NCI-H2081 (cell line): ENCODE data around the gene GLRX3.

Experiments
- DNase-seq, 2 experiments: peaks; one replicate each; lab custom pipeline; 2025; lab: John Stamatoyannopoulos, UW

The GLRX3 gene

DNA sequence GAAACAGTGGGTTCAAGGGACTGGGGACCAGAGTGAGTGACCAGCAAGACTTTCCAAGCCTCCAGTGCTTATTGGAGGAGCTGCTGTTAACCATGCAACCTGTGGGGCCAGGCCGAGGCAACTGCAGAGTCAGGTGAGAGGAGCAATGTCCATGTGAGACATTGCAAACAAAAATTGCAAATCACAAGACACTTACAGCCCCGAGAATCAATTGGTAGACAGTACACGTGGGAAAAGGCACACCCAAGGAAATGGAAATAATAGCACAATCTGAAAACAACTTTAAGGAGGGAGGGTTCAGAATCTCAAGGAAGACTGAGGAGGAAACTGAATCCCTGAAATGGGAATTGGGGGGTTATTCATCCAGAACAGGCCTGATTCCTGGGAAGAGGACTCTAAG lies 72.6 kb downstream of the GLRX3 start:
- DNase-seq, result no peak

DNA sequence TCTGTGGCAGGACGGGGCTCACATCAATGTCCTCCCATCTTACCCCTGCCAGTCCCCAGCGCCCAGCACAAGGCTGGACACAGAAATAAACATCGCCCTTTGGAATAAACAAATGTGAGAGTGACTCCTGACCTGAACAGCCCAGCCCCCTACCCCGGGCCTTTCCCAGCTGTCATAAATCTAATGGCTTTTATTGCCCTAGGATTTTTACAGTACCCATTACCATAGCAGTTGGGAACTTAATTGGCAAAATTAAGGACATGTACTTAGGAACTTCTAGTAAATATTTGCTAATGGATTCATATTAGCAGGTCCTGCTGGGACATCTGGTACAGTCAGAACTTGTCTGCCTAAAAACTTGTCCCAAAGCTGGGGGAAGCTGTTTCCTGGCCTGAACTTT lies 76.6 kb downstream of the GLRX3 start:
- DNase-seq, result no peak

DNA sequence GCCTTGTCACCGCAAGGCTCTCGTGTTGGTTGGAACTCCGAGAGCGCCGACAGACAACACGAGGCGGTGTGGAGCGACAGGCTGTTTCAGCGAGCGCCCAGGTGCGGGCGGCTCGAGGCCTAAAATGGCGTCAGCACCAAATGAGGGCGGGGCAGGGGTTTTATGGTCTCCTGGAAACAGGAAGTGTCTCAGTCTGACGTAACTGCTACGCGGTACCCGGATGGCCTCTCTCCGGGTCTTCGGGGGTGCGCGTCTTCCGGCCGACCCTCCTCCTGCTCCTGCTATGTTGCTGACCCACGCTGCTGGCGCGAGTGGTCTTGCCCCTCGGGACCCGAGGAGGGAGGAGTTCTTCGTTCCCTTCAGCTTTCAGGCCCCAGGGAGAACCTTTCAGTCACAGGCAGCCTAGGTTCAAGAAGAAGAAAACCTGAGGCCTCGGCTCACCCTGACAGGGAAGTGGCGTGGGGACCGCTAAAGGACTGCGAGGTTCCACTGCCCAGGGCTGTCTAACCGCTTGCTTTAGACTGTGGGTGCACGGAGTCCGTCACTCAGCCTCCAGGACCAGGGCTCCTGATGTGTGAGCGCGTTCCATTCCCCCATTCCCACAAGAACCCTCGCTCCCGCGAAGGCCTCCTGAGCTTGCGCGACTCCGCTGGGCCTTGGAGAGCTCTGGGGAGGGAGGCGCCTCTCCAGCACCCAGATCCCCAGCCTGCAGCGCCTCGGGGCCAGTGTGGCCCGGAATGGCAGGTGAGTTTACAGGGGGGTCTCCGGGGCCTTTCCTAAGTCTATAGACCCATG lies 77.3 kb downstream of the GLRX3 start:
- no peak for DNase-seq

DNA sequence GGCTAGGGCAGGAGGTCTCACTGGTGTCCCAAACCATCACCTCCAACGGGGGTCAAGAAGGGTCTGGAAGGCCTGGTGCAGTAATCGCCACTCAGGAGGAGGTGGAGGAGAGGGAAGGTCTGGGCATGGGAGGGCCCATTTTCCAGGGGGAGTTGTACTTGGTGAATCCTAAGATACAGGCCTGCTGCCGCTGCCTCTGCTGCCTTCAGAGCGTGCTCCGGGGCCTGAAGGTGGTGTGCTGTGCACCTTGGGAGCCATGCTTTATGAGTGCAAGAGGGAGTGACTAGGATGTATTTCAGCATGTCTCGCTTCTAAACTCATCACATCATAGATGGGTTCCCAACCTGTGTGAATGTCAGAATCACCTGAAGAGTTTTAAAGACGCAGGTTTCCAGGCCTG lies 78.2 kb downstream of the GLRX3 start:
- no peak for DNase-seq

DNA sequence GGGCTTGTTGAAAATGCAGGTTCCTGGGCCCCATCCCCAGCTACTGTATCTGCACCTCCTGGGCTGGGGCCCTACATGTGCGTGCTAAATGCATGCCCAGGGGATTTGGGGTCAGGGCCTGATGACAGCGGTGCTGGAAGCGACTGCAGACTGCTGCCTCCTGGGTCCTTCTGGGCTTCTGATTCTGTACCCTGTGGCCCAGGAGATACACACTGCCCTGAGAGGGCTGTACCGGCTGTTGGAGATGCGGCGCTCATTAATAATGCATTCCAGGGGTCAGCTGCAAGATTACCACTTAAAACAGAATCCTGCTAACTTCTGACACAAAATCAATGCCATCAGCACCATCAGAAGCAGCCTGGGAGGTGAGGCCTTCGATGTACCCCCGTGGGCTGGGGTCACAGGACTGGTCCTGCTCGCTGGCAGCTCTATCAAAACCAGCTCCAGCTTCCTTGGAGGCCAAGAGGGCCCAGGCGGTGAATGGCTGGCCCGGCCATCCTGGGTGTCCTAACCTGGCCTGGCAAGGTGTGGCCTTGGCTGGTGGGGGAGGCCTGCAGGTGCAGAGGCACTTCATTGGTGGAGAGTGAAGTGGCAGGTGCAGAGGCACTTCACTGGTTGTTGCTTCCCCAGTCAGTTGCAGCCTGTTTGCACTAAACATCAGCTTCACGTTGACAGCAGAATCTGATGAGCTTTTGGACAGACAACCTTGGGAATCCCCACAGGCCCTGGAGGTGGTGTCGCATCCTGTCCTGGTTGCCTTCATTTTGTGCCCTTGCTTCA lies 79.2 kb downstream of the GLRX3 start:
- no peak for DNase-seq

DNA sequence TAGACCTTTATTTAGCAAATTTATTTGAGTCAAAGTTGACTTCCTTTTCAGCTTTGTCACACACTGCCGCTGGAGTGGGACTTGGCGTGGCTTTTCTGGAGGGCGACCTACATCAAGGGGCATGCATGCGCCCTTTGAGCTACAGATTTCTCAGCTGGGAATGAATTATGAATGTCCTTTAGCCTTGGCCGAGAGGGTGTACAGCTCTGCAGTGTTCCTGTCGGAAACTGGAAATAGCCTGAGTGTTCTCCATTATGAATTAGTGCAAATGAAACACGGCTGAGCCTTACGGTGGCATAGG lies 79.7 kb downstream of the GLRX3 start:
- DNase-seq, result no peak

DNA sequence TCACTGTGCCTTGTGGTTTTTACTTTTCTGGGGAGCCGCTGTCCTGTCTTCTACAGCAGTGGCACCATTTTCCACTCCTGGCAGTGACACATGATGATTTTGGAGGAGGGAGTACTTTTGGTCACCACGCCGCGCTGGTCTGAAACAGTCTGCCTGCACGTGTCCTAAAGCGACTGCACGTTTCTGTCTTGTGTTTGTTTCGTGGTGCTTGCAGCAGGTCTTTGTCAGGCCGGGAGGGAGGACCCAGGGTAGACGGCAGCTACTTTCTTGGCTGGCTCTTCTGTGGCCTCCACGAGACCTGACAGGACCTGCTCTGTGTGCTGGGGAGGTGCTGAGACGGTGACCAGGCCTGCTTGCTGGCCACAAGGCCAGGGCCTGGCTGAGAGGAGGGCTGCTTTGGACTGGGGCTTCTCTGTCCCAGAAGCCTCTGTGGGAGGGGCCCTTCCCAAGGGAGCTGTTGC lies 82.0 kb downstream of the GLRX3 start:
- DNase-seq, result no peak

DNA sequence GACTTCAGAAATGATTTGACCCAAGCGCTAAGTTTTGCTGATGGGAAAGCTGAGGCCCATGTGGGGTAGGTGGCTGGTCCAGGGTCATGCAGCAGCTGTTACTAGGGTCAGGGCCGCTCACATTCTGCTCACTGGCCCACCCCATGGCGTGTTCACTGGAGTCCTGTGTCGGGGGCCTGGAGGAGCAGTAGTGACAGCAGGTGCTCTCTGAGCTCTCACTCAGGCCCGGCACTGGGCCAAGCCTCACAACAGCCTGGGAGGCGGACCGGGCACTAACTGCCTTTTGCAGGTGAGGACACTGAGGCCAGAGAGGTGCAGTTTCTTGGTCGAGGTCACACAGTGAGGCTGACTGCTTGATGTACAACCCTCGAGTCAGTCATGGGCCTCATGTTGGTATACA lies 82.7 kb downstream of the GLRX3 start:
- DNase-seq, result no peak

DNA sequence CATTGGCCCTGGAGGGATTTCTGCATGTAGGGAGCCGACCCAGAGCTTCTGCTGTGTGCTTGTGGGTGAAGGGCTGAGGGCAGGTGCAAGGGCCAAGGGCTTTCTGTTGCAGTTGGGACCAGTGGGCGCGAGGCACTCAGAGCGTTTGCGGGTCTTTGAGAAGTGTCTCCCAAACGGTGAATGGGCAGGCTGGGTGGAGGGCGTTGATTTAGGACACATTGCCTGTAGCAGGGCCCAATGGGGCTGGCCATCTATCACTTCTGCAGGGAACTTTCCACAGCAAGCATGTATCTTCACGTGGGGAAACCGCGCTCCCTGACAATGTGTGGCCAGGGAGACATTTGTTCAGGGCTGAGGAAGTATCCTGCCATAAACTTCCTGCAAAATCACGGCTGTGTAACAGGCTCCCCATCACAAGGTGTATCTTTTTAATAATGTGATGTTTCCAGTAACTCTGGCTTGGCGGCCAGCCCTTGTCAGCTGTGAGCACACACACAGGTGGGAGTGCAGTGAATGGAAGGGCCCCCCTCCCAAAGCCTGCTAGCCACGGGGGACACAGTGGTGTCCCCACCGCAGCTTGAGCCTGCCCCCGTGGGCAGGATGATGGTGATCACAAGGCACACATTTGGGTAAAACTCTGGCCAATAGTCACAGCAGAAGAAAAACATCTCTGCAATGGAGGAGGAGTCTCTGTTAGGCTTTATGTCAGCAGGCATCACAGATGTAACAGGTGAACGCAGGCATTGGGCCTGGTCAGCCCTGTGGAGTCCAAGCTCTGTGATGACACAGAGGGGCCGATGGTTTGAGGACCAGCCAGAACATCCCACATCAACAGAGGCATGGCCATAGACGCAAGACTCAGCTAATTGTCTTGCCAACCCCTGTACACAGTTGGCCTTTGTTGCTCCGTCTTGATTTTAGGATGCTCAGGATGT lies 84.3 kb downstream of the GLRX3 start:
- no peak for DNase-seq

DNA sequence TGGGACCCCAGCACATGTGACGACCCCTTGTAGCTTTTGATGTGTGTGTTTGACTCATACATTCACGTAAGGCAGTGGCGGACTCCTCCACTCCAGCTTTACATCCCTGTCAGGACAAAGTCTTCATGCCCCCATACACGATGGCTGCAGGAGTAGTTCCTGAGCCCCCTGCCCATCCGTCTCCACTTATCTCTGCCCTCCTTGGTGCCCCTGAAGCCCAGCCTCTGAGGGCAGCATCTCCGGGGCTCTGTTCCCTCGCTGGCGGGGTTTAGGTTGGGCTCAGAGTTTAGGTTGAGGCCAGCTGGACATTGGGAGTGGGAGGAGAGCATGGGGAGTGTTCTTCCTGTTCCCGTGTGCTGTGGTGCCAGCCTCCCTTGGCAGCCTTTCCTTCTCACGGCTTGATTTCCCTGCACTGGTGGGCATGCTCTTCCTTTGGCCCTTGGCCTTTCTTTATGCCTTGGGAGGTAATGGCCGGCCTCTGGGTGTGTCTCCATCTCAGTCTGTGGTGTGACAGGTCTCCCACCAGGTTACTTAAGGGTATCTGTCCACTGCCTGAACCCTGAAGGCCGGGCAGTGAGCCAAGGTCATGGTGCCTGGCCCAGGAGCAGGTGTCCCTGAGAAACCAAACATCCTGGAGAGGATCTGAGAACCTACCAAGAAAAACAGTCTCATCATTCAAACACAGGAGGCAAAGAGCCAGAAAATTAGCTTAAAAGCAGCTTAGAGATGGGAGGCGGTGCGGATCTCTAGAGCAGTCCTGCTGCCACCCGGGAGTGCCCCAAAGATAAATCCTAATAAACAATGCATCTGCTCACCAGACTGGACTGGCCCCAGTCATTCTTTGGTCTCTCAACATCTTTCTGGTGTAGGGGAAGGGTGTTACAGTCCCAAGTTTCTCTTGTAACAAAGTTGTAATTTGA lies 85.5 kb downstream of the GLRX3 start:
- no peak for DNase-seq

DNA sequence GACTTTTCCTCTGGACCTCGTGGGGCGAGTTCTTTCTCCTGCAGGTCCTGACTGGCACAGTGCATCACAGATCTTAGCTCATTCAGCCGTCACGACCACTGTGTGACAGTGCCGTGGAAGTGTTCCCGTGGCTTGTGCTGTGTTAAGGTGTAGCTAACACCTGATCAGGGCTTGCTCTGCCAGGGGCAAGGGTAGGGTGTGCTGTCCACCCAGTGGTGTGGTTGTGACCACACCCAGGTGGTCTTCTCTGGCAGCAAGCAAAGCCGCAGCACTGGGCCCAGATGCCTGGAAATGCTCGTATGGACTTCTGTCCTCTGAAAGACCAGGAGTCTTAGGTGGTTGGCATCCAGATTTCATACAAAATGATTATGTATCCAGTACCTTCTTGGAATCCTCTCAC lies 86.2 kb downstream of the GLRX3 start:
- DNase-seq, result no peak

DNA sequence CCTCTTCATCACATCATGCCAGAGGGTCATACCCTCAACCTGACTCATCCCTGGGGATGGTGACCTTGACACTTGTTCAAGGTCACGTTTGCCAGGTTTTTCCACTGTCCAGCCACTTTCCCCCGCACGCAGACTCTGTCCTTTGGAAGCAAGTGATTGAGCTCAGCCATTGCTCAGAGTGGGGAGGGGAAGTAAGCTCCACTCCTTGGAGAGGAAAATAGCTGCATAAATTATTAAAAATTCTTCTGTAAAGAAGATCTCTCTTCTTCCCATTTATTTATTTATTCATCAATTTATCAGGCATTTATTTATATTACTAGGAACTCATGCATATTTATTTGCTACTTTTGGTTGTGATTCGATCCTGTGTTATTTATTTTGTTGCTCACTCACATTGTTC lies 88.0 kb downstream of the GLRX3 start:
- no peak for DNase-seq

DNA sequence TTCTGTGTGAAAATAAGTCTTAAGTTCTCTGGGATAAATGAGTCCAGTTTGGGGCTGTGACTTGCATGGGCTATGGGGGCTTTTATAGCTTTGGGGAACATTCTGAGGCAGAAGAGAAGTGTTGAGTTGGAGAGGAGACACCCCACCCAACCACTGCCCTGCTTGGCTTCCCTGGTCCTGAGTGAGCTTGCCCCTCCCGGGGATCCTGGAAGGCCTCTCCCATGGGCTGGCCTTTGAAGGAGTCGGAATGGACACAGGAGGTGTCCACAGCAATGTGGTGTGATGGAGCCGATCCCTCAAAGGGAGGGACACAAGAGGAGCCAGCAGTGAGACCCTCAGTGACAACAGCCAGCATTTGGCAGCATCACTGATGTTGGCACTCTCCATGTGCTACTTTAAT lies 89.8 kb downstream of the GLRX3 start:
- no peak for DNase-seq

DNA sequence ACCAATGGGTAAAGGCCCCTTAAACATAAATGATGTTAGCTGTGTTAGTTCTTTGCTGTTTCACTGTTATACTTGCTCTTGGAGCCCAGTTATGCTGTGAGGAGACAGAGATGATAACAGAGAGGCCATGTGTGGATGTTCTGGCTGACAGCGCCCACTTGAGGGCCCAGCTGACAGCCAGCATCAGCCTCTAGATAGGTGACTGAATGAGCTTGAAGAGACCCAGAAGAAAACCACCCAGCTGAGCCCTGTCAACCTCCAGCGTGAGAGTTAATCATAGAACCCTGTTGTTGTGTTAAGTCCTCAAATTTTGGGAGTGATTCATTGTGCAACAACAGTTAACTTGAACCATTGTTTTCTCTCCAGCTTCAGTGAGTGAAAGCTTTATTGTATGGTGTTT lies 91.7 kb downstream of the GLRX3 start:
- no peak for DNase-seq
